ENCODE measurements around the gene MPI. TPM values are rescaled to one million over a fixed set of nuclear protein-coding genes. Genes with fewer than 3 reads are reported as not detected.

MPI gene
- total and polyA plus RNA-seq, 2 donors (not counting 3 experiments of a cell fraction or from before 2014, with no cell fraction given) = 36.3 to 69.3 TPM

- Histone ChIP-seq H3K4me1 (ENCODE audit: control insufficient read depth, extremely low read depth, insufficient read depth, low read length) (peaks cover 11% of the 10 kb centered on the region), H3K4me3 (replicated peaks in 1 of 3; ENCODE audit: insufficient read depth in 1 of 3, low read depth in 1 of 3, low read length in 3 of 3) (no peak overlapping the region), H3K79me2 (ENCODE audit: control insufficient read depth, insufficient read depth, low read length) (peaks cover 2% of the 10 kb centered on the region), H3K9me3 (replicated peaks; ENCODE audit: control insufficient read depth, insufficient read depth, low read length) (no peaks in the 10 kb centered on the region), H3K9me1 (replicated peaks; ENCODE audit: control insufficient read depth, extremely low read depth, insufficient read depth, low read length) (no peaks in the 10 kb centered on the region), H3K27me3 (ENCODE audit: control insufficient read depth in 2 of 2, insufficient read depth in 2 of 2, low read length in 2 of 2) (no peaks in the 10 kb centered on the region), H3K36me3 (ENCODE audit: control insufficient read depth in 2 of 2, extremely low read depth in 1 of 2, insufficient read depth in 2 of 2, low read length in 2 of 2) (peaks cover 0 to 18% of the 10 kb centered on the region in 2 experiments), H3K27ac (ENCODE audit: insufficient read depth, low read depth, low read length) (peak overlapping the region; percentile 60), H3K9ac (replicated peaks; ENCODE audit: extremely low read depth, insufficient read depth, low read length) (peak overlapping the region; percentile 59), H4K20me1 (replicated peaks; ENCODE audit: control insufficient read depth, extremely low read depth, insufficient read depth, low read length) (no peaks in the 10 kb centered on the region), H2AFZ (ENCODE audit: low read depth, low read length) (peak overlapping the region; percentile 1), H3K4me2 (ENCODE audit: insufficient read depth, low read length) (peak overlapping the region; percentile 57)
- DNase-seq (ENCODE audit: low read depth, low spot score) = no peak
- TSS peak; percentile 19 for BruUV-seq (replicated peaks)
- TF ChIP-seq GATA2 (IDR thresholded peaks at IDR 0.05; ENCODE audit: insufficient read depth, insufficient read length, low read depth, low read length) (no peak), POLR2A (IDR thresholded peaks at IDR 0.05; ENCODE audit: low read depth, low read length) (no peak), POLR2AphosphoS5 (IDR thresholded peaks at IDR 0.05; ENCODE audit: insufficient read depth, low read depth, low read length) (no peak), MYC (IDR thresholded peaks at IDR 0.05; ENCODE audit: low read depth, low read length) (no peak), CTCF (IDR thresholded peaks at IDR 0.05; ENCODE audit: extremely low read depth in 1 of 2, insufficient read depth in 1 of 2, low read depth in 1 of 2, low read length in 2 of 2) (no peak), JUN (IDR thresholded peaks at IDR 0.05; ENCODE audit: borderline replicate concordance, insufficient read depth, insufficient read length, low read depth) (no peak), FOS (IDR thresholded peaks at IDR 0.05; ENCODE audit: borderline replicate concordance, insufficient read depth, low read length) (no peak), EZH2 (IDR thresholded peaks at IDR 0.05; ENCODE audit: borderline replicate concordance, low read depth, low read length, severe bottlenecking) (no peak)
- TF ChIP-seq, protein P1, sequence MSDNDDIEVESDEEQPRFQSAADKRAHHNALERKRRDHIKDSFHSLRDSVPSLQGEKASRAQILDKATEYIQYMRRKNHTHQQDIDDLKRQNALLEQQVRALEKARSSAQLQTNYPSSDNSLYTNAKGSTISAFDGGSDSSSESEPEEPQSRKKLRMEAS (IDR thresholded peaks at IDR 0.05; ENCODE audit: insufficient read depth, insufficient read length) = no peak
- CTCF ChIA-PET = interaction anchor here (0.9 to 5.3 kb wide), 7 partner anchors 13 to 74 kb away, joined by 3 to 37 read pairs (median 3); no protein-coding TSS in a partner anchor
- intact Hi-C loops (cut with micrococcal nuclease) = loop anchor here (1.0 to 5.0 kb wide), 5 partner anchors 29 to 107 kb away; partner anchors contain the start of genes COX5A and SCAMP2
- dilution Hi-C loops (cut with MboI; ENCODE audit: extremely low pct_ligation_motif_present, low sequenced_read_pairs) = no loop called here
- POLR2A ChIA-PET = no interaction called here
- FAIRE-seq = no peak
These were observed 45.9 kb upstream of the MPI start for GRCh38 chr15:74843891-74844299.
